Esophagus squamous epithelium (tissue), 5 donors: Measurements from ENCODE around the gene ACP1. TPM values are rescaled to one million over a fixed set of nuclear protein-coding genes. Genes with fewer than 3 reads are reported as not detected.

Experiments used
- DNase-seq: peaks from one replicate; lab custom pipeline; 2025; lab: John Stamatoyannopoulos, UW
- H3K27ac ChIP-seq, 4 donors: fragments of 200-600 bp; sonication (generic); one replicate each; pipeline ENCODE4 v1.5.1; 2016 to 2019; ENCODE audit warnings: mild to moderate bottlenecking in 1 of 4
- H3K27me3 ChIP-seq, 4 donors: fragments of 200-600 bp; sonication (generic); 1 replicate in 3 of 4; 2 replicates in 1 of 4; pipeline versions ENCODE4 v1.5.1 to v1.6.0; 2017 to 2021; ENCODE audit warnings: antibody characterized with exemption in 1 of 4
- H3K36me3 ChIP-seq, 3 donors: fragments of 200-600 bp; sonication (generic); one replicate each; pipeline ENCODE4 v1.5.1; 2016 to 2019
- H3K4me1 ChIP-seq, 3 donors: fragments of 200-600 bp; sonication (generic); one replicate each; pipeline ENCODE4 v1.5.1; 2017 to 2019
- H3K4me3 ChIP-seq, 4 donors: fragments of 200-600 bp; sonication (generic); 1 replicate in 3 of 4; 2 replicates in 1 of 4; pipeline ENCODE4 v1.5.1; 2016 to 2019; ENCODE audit warnings: mild to moderate bottlenecking in 2 of 4, moderate library complexity in 1 of 4
- H3K9me3 ChIP-seq, 3 donors: fragments of 200-600 bp; sonication (generic); one replicate each; pipeline ENCODE4 v1.5.1; 2016 to 2019
- CTCF ChIP-seq, 6 experiments: fragments of 450-650 bp in 4 of 6; fragments of 200-600 bp in 2 of 6; sonication (generic) in 2 of 6; IDR thresholded peaks; one replicate each; pipeline ENCODE4 v1.5.1; 2016 to 2019; ENCODE audit warnings: antibody characterized with exemption in 6 of 6, mild to moderate bottlenecking in 4 of 6, moderate library complexity in 4 of 6
- POLR2A ChIP-seq, 4 donors: fragments of 450-650 bp; IDR thresholded peaks; one replicate each; pipeline ENCODE4 v1.6.1; 2017; ENCODE audit warnings: antibody characterized with exemption in 4 of 4, mild to moderate bottlenecking in 4 of 4, moderate library complexity in 3 of 4
- WGBS, 2 donors: methylation state at CpG; one replicate each; pipeline ENCODE4 v1.1.5; 2018; 5-methylcytosine and 5-hydroxymethylcytosine counted together
- intact Hi-C: fragments of 100-400 bp; cut with DNase I; formaldehyde crosslinking; loops from one replicate; pipeline ENCODE4 v1.15.0; 2022
- total RNA-seq, 4 donors: library from RNA; depleted of rRNA; stranded (reverse); fragments of >200 nt; gene quantifications; one replicate each; pipeline ENCODE4 v1.1.0, GENCODE V29; 2016
- donor health status: DM: yes; HTN: yes; CAD: no.

The ACP1 gene
- total RNA-seq, 4 donors from 2014 or later: 50.3 to 93.1 (median 82.0) TPM

DNA sequence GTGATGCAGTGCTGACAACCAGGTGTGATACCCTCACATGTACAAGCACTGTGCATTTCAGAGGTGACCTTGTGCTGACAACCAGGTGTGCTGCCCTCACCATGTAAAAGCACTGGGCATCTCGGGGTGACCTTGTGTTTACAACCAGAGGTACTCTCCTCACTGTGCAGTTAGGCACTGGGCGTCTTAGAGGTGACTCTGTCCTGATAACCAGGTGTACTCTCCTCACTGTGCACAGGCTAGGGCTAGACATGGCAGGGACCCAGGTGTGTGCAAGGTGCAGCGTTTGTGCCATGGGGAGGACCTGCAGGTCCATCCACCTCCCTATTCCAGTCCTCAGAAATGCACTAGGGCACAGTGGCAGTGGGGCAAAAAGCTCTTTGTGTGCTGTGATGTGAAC lies 31.6 kb downstream of the ACP1 start:
- Histone ChIP-seq H3K36me3 (no peaks in the 10 kb centered on the region), H3K27ac (no peak overlapping the region), H3K4me1 (no peaks in the 10 kb centered on the region), H3K27me3 (peaks cover 0 to 50% (median 0%) of the 10 kb centered on the region in 4 donors), H3K4me3 (no peak overlapping the region), H3K9me3 (peaks cover 0 to 5% (median 3%) of the 10 kb centered on the region in 3 donors)
- intact Hi-C loops: no loop called here
- no peak for DNase-seq
- TF ChIP-seq CTCF (IDR thresholded peaks at IDR 0.05) (no peak), POLR2A (IDR thresholded peaks at IDR 0.05) (no peak)
- WGBS, 2 donors: 71% methylated on average over 2 of the region's 3 CpGs; no CpG with 5 or more reads in 1 of the 2 donors

DNA sequence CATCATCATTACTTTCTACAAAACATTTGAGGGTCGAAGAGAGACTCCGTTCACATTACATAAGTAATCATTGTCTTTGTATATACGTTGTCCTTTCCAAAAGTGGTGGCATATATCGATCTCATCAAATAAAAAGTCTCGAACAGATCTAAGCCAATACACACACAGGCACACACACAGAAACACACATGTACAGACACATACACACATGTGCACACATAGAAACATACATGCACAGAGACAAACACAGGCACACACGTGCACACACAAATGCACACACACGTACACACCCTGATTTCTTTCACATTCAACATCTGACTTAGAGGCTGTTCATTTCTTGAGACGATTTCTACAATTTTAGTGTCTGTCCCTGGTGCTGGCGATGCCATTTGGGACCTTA lies 40.6 kb downstream of the ACP1 start:
- WGBS, 2 donors: 82 to 86% methylated on average over 9 of the region's 9 CpGs

GRCh38 chr2:309148-309953 lies 44.6 kb downstream of the ACP1 start:
- Histone ChIP-seq H3K27ac (no peak overlapping the region), H3K27me3 (peaks cover 0 to 13% (median 0%) of the 10 kb centered on the region in 4 donors), H3K9me3 (no peaks in the 10 kb centered on the region), H3K4me1 (no peaks in the 10 kb centered on the region), H3K4me3 (no peak overlapping the region), H3K36me3 (no peaks in the 10 kb centered on the region)
- intact Hi-C loops: no loop called here
- DNase-seq: no peak
- no peak for TF ChIP-seq CTCF (IDR thresholded peaks at IDR 0.05)
- TF ChIP-seq POLR2A (IDR thresholded peaks at IDR 0.05): no peak
- 57 to 59% methylated on average over 9 to 13 of the region's 13 CpGs for WGBS, 2 donors

More for the DNA sequence above, 40.6 kb downstream of the ACP1 start:
- H3K27ac ChIP-seq: no peak overlapping the region
- H3K36me3 ChIP-seq: no peaks in the 10 kb centered on the region
- intact Hi-C loops: no loop called here
- no peaks in the 10 kb centered on the region for H3K27me3 ChIP-seq
- peaks cover 0 to 1% (median 0%) of the 10 kb centered on the region in 3 donors for H3K9me3 ChIP-seq
- DNase-seq: no peak
- no peak for TF ChIP-seq POLR2A (IDR thresholded peaks at IDR 0.05)
- no peak for TF ChIP-seq CTCF (IDR thresholded peaks at IDR 0.05)
- H3K4me3 ChIP-seq: no peak overlapping the region
- no peaks in the 10 kb centered on the region for H3K4me1 ChIP-seq

- Histone ChIP-seq H3K36me3 (no peaks in the 10 kb centered on the region), H3K4me3 (no peak overlapping the region), H3K4me1 (no peaks in the 10 kb centered on the region), H3K27me3 (peaks cover 0 to 17% (median 0%) of the 10 kb centered on the region in 4 donors), H3K27ac (no peak overlapping the region), H3K9me3 (no peaks in the 10 kb centered on the region)
- TF ChIP-seq CTCF (IDR thresholded peaks at IDR 0.05) (no peak), POLR2A (IDR thresholded peaks at IDR 0.05) (no peak)
- intact Hi-C loops: no loop called here
- no peak for DNase-seq
- 62 to 74% methylated on average over 10 of the region's 10 CpGs for WGBS, 2 donors
Measured at GRCh38 chr2:309954-310510, 45.3 kb downstream of the ACP1 start.

DNA sequence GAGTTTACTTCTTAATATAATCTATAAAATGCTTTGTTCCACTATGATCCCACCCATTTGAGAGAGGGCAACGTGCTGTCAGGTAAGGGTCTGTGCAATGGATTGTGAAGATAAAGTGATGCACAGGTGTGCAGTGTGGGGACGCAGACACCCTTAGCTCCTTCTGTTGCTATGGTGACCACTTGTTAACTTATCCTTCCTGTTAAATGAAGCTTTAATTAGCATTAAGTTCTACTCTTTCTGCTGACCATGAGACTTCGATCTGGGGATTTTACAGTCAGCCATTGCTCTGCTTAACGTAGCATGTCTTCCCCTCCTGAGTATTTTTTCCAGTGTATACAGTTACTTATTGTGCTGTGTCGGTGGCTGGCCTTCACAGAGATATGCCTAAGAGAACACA lies 46.2 kb downstream of the ACP1 start:
- H3K36me3 ChIP-seq: no peaks in the 10 kb centered on the region
- intact Hi-C loops: no loop called here
- H3K4me1 ChIP-seq: no peaks in the 10 kb centered on the region
- TF ChIP-seq POLR2A (IDR thresholded peaks at IDR 0.05) (no peak), CTCF (IDR thresholded peaks at IDR 0.05) (no peak)
- WGBS, 2 donors: 70 to 77% methylated on average over 5 of the region's 5 CpGs
- DNase-seq: no peak
- peaks cover 0 to 17% (median 0%) of the 10 kb centered on the region in 4 donors for H3K27me3 ChIP-seq
- no peak overlapping the region for H3K27ac ChIP-seq
- H3K4me3 ChIP-seq: no peak overlapping the region
- H3K9me3 ChIP-seq: no peaks in the 10 kb centered on the region
